CD8-positive, alpha-beta memory T cell (primary cell): ENCODE results near the gene ADAMTS2. TPM values are rescaled to one million over a fixed set of nuclear protein-coding genes. Genes with fewer than 3 reads are reported as not detected.

Source experiments
- CTCF ChIA-PET: fragments of 350-600 bp; sonication (Branson Sonifier 250); formaldehyde crosslinking; loops from one replicate; lab custom pipeline; 2021; ENCODE audit warnings: antibody characterized with exemption; lab: Charles Lee
- POLR2A ChIA-PET: fragments of 350-600 bp; sonication (Branson Sonifier 250); formaldehyde crosslinking; loops from one replicate; lab custom pipeline; 2021; ENCODE audit warnings: antibody characterized with exemption; lab: Charles Lee
- DNase-seq, 5 donors: peaks; one replicate each; pipeline versions ENCODE4 v3.0.0 to v3.0.0-alpha.2; 2020 to 2022; ENCODE audit warnings: mixed read lengths in 1 of 5
- H3K27ac ChIP-seq: one replicate; pipeline ENCODE4 v1.7.0; 2013; ENCODE audit warnings: low read depth, mild to moderate bottlenecking, low read length, moderate library complexity
- H3K27me3 ChIP-seq: 2 replicates; pipeline ENCODE4 v1.7.0; 2013; ENCODE audit warnings: low read length, mild to moderate bottlenecking; ENCODE audit not compliant: insufficient read depth, poor library complexity, severe bottlenecking
- H3K36me3 ChIP-seq: 2 replicates; pipeline ENCODE4 v1.7.0; 2013; ENCODE audit warnings: mild to moderate bottlenecking, low read length, moderate library complexity; ENCODE audit not compliant: insufficient read depth
- H3K4me1 ChIP-seq: 2 replicates; pipeline ENCODE4 v1.7.0; 2013; ENCODE audit warnings: mild to moderate bottlenecking, low read length, moderate library complexity; ENCODE audit not compliant: insufficient read depth
- H3K4me3 ChIP-seq: 2 replicates; pipeline ENCODE4 v1.7.0; 2013; ENCODE audit warnings: mild to moderate bottlenecking, low read length
- H3K9me3 ChIP-seq: 2 replicates; pipeline ENCODE4 v1.7.0; 2013; ENCODE audit warnings: mild to moderate bottlenecking, low read length
- H3K27ac Mint-ChIP-seq, 8 donors: one replicate each; pipeline ENCODE4 v1.8.0; 2020 to 2021; ENCODE audit warnings: mixed read lengths in 8 of 8, mild to moderate bottlenecking in 6 of 8, inconsistent platforms in 3 of 8, moderate library complexity in 3 of 8
- H3K27me3 Mint-ChIP-seq, 2 donors: one replicate each; pipeline ENCODE4 v1.8.0; 2020 to 2021; ENCODE audit warnings: mixed read lengths in 2 of 2, mild to moderate bottlenecking in 1 of 2, moderate library complexity in 1 of 2
- H3K36me3 Mint-ChIP-seq, 3 donors: one replicate each; pipeline ENCODE4 v1.8.0; 2020 to 2021; ENCODE audit warnings: mixed read lengths in 3 of 3, inconsistent platforms in 1 of 3, mild to moderate bottlenecking in 1 of 3
- H3K4me1 Mint-ChIP-seq, 3 donors: one replicate each; pipeline ENCODE4 v1.8.0; 2020 to 2021; ENCODE audit warnings: mixed read lengths in 3 of 3, inconsistent platforms in 1 of 3, mild to moderate bottlenecking in 1 of 3
- H3K4me3 Mint-ChIP-seq, 7 donors: one replicate each; pipeline ENCODE4 v1.8.0; 2020 to 2021; ENCODE audit warnings: mixed read lengths in 7 of 7, mild to moderate bottlenecking in 6 of 7, moderate library complexity in 4 of 7, inconsistent platforms in 2 of 7
- H3K9me3 Mint-ChIP-seq, 5 donors: one replicate each; pipeline ENCODE4 v1.8.0; 2020 to 2022; ENCODE audit warnings: mixed read lengths in 5 of 5, mild to moderate bottlenecking in 3 of 5, moderate library complexity in 2 of 5, inconsistent platforms in 1 of 5
- polyA plus RNA-seq: library from polyadenylated mRNA; unstranded; fragments of 300-500 nt; fragmentation: Illumina TruSeq; gene quantifications from one replicate; pipeline ENCODE4 v1.2.3, GENCODE V29; 2021
- total RNA-seq, 2 experiments: library from RNA; stranded (reverse); gene quantifications; one replicate each; pipeline ENCODE4 v1.2.3, GENCODE V29; 2021

ADAMTS2 gene
- total and polyA plus RNA-seq, 3 experiments from 2014 or later, result not detected

DNA sequence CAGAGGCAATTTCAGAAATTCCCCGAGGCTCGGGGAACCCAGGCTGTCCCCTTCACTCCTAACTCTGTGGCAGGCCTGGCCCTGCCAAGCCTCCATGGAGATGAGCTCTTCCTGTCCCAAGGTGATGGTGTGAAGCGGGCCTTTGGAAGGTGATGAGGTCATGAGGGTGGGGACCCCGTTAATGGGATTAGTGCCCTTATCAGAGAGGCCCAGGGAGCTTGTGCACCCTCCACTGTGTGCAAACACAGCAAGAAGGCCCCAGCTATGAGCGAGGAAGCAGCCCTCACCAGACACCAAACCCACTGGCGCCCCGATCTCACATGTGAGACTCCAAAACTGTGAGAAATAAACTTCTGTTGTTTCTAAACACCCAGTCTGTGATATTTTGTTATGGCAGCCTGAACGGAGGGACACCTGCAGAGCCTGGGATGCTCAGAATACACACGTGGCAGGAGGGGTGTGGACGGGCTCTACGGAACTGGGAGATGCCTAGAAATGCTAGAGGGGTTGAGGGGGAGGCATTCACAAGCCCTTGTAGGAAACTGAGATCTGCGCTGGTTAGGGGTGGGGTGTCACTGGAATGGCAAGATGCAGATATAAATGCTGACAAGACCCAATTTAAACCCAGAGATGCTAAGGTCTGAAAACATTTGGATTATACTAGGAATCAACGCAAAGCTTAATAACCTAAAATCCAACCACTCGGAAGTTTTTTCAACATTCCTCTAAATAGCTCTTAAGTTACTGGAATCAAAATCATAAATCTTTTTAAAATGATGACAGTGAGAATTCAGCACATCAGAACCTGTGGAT is 46.9 kb downstream of the ADAMTS2 start:
- peak in 1 of 5 donors; percentile 32 for DNase-seq
- POLR2A ChIA-PET, result no interaction called here
- no peak overlapping the region for H3K4me3 Mint-ChIP-seq

DNA sequence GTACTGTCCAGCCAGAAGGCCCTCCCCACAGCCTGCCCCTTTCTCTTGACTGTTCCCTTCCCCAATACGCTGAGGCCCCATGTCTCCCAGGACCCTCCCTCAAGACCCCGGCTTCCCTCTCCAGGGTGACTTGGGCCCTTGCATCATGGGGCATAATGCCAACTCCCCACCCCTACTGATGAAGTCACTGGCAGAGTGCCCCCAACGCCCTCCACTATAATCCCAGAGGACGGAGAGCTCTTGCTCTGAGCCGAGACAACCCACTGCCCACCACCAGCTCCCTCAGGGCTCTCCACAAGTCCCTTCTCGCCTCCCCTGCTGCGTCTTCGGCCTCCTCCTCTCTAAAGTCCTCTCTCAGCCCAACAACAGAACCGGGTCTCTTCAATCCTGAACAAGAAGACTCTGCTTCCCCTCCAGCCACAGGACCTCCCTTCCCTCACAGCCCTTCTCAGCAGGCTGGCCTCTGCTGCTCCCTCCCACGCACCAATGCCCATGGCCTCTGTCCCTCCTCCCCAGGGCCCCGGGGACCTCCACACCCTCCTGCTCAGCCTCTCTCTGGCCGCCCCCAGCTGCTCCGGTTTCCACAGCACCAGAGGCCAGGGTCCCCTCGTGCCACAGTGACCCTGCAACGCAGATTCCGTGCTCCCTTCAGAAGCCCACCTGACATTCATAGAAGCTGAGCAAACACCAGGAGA is 47.6 kb downstream of the ADAMTS2 start:
- peak in 1 of 5 donors; percentile 33 for DNase-seq
- ChIA-PET POLR2A (no interaction called here), CTCF (no interaction called here)
- no peak overlapping the region for H3K27ac Mint-ChIP-seq
- no peaks in the 10 kb centered on the region for H3K36me3 ChIP-seq
- H3K36me3 Mint-ChIP-seq, result no peaks in the 10 kb centered on the region
- no peaks in the 10 kb centered on the region for H3K4me1 Mint-ChIP-seq
- H3K9me3 ChIP-seq, result no peaks in the 10 kb centered on the region
- H3K4me3 ChIP-seq, result no peak overlapping the region
- H3K4me3 Mint-ChIP-seq, result no peak overlapping the region
- no peaks in the 10 kb centered on the region for H3K4me1 ChIP-seq
- peaks cover 0 to 3% of the 10 kb centered on the region in 2 donors for H3K27me3 Mint-ChIP-seq
- peaks cover 0 to 5% (median 4%) of the 10 kb centered on the region in 5 donors for H3K9me3 Mint-ChIP-seq
- H3K27ac ChIP-seq, result no peak overlapping the region
- H3K27me3 ChIP-seq, result no peaks in the 10 kb centered on the region

More for the DNA sequence above, 46.9 kb downstream of the ADAMTS2 start:
- peaks cover 0 to 6% (median 4%) of the 10 kb centered on the region in 5 donors for H3K9me3 Mint-ChIP-seq
- Histone ChIP-seq H3K36me3 (no peaks in the 10 kb centered on the region), H3K9me3 (no peaks in the 10 kb centered on the region), H3K4me3 (no peak overlapping the region), H3K27ac (no peak overlapping the region), H3K4me1 (no peaks in the 10 kb centered on the region), H3K27me3 (no peaks in the 10 kb centered on the region)
- H3K27me3 Mint-ChIP-seq, result peaks cover 0 to 3% of the 10 kb centered on the region in 2 donors
- no peaks in the 10 kb centered on the region for H3K4me1 Mint-ChIP-seq
- CTCF ChIA-PET, result no interaction called here
- H3K36me3 Mint-ChIP-seq, result no peaks in the 10 kb centered on the region
- no peak overlapping the region for H3K27ac Mint-ChIP-seq

DNA sequence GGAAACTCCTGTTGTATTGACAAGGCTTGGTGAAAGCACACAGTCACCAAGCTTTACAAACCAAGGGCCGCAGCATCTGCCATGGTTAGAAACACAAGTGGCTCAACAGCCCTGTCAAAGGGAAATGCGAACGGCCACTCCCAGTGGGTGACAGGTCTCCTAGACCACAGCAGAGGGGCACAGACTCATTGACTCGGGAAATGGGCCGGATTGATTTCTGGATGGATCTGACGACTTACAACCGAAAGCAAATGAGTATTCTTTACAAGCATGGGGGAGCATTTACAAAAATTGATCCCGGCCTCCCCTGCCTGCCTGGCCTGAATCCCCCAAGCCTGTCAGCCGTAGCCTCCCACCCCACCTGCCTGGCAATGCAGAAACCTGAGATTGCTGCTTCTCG is 48.2 kb downstream of the ADAMTS2 start:
- H3K9me3 Mint-ChIP-seq, result peaks cover 0 to 4% (median 2%) of the 10 kb centered on the region in 5 donors
- peaks cover 0 to 2% of the 10 kb centered on the region in 2 donors for H3K27me3 Mint-ChIP-seq
- H3K4me1 Mint-ChIP-seq, result no peaks in the 10 kb centered on the region
- no peak overlapping the region for H3K4me3 Mint-ChIP-seq
- Histone ChIP-seq H3K36me3 (no peaks in the 10 kb centered on the region), H3K27me3 (no peaks in the 10 kb centered on the region), H3K4me3 (no peak overlapping the region), H3K27ac (no peak overlapping the region), H3K4me1 (no peaks in the 10 kb centered on the region), H3K9me3 (no peaks in the 10 kb centered on the region)
- DNase-seq, result peak in 1 of 5 donors; percentile 6
- no peak overlapping the region for H3K27ac Mint-ChIP-seq
- ChIA-PET POLR2A (no interaction called here), CTCF (no interaction called here)
- no peaks in the 10 kb centered on the region for H3K36me3 Mint-ChIP-seq

DNA sequence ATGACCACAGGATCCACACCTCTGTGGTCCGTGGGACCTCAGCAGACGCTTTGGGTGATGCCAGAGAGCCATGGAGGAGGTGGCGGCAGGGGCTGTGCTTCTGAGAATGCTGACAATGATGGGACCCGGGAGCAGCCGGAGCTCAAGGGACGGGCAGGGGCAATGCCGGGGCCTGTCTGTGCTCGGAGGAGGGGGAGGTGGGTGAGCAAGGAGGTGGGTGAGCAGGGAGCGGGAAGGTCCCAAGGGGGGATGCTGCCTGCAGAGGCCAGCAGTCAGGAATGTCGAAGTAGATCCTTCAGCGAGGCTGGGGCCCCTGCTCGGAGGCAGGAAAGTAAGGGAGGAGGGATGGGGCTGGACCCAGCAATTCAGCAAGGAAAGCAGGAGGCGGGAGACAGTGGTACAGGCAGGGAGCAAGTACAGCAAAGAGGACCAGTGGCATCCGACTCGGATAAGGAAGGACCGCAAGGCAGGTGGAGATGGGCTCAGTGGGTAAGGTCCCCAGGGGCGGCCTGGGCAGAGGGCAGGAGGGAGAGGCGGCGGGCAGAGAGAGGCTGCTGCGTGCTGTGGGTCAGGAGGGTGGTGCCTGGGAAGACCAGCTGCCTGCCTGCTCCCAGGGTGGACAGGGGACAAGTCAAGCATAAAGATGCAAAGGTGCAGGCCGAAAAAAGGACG is 49.0 kb downstream of the ADAMTS2 start:
- Mint-ChIP-seq H3K4me3 (no peak overlapping the region), H3K9me3 (peaks cover 0 to 4% (median 2%) of the 10 kb centered on the region in 5 donors), H3K4me1 (no peaks in the 10 kb centered on the region), H3K36me3 (no peaks in the 10 kb centered on the region), H3K27ac (no peak overlapping the region), H3K27me3 (peaks cover 0 to 2% of the 10 kb centered on the region in 2 donors)
- Histone ChIP-seq H3K4me3 (no peak overlapping the region), H3K27me3 (no peaks in the 10 kb centered on the region), H3K9me3 (no peaks in the 10 kb centered on the region), H3K36me3 (no peaks in the 10 kb centered on the region), H3K4me1 (no peaks in the 10 kb centered on the region), H3K27ac (no peak overlapping the region)
- ChIA-PET POLR2A (no interaction called here), CTCF (no interaction called here)
- DNase-seq, result peak in 1 of 5 donors; percentile 36

DNA sequence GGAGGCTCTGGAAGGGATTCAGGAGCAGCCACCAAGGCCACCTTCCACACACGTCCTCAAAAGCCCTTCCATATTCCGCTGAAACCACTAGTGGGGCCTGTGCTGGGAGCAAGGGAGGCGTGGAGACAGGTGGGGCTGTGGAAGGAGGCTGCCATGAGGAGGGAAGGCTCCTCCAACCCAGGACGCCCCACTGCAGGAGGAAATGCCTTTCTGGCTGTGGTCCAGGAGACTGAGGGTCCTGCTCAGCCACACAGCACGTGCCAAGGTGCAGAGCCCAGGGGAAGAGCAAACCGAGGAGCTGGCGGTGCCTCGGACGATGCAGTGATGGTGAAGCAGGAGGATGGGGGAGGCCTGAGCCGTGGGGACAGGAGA is 49.5 kb downstream of the ADAMTS2 start:
- CTCF ChIA-PET, result no interaction called here
- peak in 1 of 5 donors; percentile 26 for DNase-seq
- Histone ChIP-seq H3K9me3 (no peaks in the 10 kb centered on the region), H3K4me3 (no peak overlapping the region), H3K4me1 (no peaks in the 10 kb centered on the region), H3K36me3 (no peaks in the 10 kb centered on the region), H3K27me3 (no peaks in the 10 kb centered on the region), H3K27ac (no peak overlapping the region)
- Mint-ChIP-seq H3K27ac (no peak overlapping the region), H3K36me3 (no peaks in the 10 kb centered on the region), H3K4me3 (no peak overlapping the region), H3K4me1 (no peaks in the 10 kb centered on the region), H3K9me3 (peaks cover 0 to 4% (median 2%) of the 10 kb centered on the region in 5 donors), H3K27me3 (no peaks in the 10 kb centered on the region)
- POLR2A ChIA-PET, result no interaction called here

DNA sequence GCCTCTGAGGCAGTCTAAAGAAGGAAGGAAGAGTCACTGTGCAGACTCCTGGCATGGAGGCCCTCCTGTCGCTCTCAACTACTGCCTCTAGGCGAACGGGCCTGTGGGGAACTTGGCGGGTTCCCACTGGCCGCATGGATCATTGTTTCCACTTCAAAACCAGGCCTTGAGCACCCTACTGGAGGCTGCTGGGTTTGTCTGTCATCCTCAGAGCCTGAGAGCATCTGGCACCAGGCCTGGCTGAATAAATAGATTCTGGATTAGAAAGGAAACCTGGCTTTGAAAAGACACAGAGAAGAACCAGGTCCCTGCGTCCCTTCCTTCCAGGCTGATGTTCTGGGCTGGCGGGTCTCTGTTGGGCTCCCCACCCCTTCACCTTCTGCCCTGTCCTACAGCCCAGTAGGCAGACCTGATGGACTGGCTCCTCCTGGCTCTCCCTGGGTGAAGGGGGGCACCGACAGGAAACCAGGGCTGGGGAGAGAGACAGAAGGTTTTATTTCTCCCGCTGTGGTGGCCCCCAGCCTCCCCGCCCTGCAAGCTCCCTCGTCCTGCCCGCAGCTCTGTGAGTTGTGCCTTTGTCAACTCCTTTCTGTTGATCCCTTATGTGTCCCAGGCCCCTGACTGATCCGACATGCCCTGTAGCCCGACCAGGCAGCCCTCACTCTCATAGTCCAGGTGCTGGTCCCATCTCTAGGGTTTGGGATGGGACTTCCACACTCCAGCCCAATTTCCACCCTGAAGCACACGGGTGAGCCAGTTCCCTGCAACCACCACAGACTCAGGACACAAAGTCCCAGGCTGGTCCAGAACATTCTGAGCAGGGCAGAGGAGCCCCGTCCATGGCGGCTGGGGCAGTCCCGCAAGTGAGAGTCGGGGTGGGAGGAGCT is 50.1 kb downstream of the ADAMTS2 start:
- H3K4me1 ChIP-seq, result no peaks in the 10 kb centered on the region
- CTCF ChIA-PET, result no interaction called here
- H3K9me3 ChIP-seq, result no peaks in the 10 kb centered on the region
- Mint-ChIP-seq H3K36me3 (no peaks in the 10 kb centered on the region), H3K4me3 (no peak overlapping the region), H3K27ac (peak overlapping the region in 1 of 8 donors; percentile 68), H3K4me1 (no peaks in the 10 kb centered on the region), H3K27me3 (no peaks in the 10 kb centered on the region), H3K9me3 (peaks cover 0 to 4% (median 2%) of the 10 kb centered on the region in 5 donors)
- H3K27ac ChIP-seq, result no peak overlapping the region
- POLR2A ChIA-PET, result no interaction called here
- no peaks in the 10 kb centered on the region for H3K27me3 ChIP-seq
- DNase-seq, result peak in 1 of 5 donors; percentile 38
- no peaks in the 10 kb centered on the region for H3K36me3 ChIP-seq
- H3K4me3 ChIP-seq, result no peak overlapping the region

DNA sequence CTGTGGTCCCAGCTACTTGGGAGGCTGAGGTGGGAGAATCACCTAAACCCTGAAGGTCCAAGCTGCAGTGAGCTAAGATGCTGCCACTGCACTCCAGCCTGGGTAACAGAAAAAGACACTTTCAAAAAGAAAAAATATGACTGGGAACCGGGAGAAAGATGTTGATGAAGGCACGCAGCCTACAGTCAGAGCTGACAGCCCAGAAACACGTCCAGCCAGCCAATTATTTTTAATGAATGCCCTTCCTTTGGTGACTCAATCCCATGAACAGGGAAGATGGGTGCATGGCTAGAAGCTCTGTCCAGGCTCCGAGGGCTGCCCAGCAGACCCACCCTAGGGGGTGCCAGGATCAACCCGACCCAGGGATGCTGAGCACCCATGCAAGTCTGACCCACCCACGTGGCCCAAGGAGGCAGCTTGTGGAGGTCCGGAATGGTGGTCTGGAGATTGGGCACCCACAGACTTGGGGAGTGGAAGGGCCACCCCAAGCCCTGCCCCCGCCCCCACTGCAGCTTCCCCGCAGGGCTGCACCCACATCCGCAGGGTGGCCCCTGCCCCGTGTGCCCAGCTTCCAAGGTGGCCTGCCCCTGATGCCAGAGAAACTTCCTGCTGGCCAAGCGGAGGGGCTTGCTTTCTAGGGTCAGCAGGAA is 51.0 kb downstream of the ADAMTS2 start:
- Mint-ChIP-seq H3K27me3 (peaks cover 0 to 2% of the 10 kb centered on the region in 2 donors), H3K4me3 (no peak overlapping the region), H3K36me3 (no peaks in the 10 kb centered on the region), H3K4me1 (no peaks in the 10 kb centered on the region), H3K27ac (no peak overlapping the region), H3K9me3 (peaks cover 0 to 4% (median 2%) of the 10 kb centered on the region in 5 donors)
- Histone ChIP-seq H3K27me3 (no peaks in the 10 kb centered on the region), H3K9me3 (no peaks in the 10 kb centered on the region), H3K4me1 (no peaks in the 10 kb centered on the region), H3K4me3 (no peak overlapping the region), H3K36me3 (no peaks in the 10 kb centered on the region), H3K27ac (no peak overlapping the region)
- POLR2A ChIA-PET, result no interaction called here
- CTCF ChIA-PET, result no interaction called here
- peak in 1 of 5 donors; percentile 13 for DNase-seq
